Sigmoid colon (tissue), 4 donors: ENCODE results near the gene KAZN.

Experiments
- POLR2AphosphoS5 ChIP-seq, 4 donors: sonication (generic); formaldehyde crosslinking; IDR thresholded peaks; one replicate each; pipeline ENCODE4 v1.6.1; 2017; ENCODE audit warnings: antibody characterized with exemption in 4 of 4
- TF ChIP-seq, protein P1 (sequence below), 4 experiments: fragments of 450-650 bp in 3 of 4; fragments of 200-600 bp in 1 of 4; IDR thresholded peaks; one replicate each; pipeline ENCODE4 v1.5.1; 2016 to 2019; ENCODE audit warnings: antibody characterized with exemption in 4 of 4, mild to moderate bottlenecking in 3 of 4, moderate library complexity in 2 of 4

DNA sequence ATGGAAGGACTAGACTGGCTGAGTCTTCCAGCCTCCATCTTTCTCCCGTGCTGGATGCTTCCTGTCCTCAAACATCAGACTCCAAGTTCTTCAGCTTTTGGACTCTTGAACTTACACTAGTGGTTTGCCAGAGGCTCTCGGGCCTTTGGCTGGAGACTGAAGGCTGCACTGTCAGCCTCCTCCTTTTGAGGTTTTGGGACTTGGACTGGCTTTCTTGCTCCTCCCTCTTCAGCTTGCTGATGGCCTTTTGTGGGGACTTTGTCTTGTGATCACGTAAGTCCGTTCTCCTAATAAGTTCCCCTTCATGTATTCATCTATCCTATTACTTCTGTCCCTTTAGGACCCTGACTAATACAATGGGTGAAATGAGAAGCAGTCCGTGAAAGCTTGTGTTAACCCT lies 196.4 kb downstream of the KAZN start:
- TF ChIP-seq POLR2AphosphoS5 (IDR thresholded peaks at IDR 0.05) = no peak
- TF ChIP-seq, protein P1, sequence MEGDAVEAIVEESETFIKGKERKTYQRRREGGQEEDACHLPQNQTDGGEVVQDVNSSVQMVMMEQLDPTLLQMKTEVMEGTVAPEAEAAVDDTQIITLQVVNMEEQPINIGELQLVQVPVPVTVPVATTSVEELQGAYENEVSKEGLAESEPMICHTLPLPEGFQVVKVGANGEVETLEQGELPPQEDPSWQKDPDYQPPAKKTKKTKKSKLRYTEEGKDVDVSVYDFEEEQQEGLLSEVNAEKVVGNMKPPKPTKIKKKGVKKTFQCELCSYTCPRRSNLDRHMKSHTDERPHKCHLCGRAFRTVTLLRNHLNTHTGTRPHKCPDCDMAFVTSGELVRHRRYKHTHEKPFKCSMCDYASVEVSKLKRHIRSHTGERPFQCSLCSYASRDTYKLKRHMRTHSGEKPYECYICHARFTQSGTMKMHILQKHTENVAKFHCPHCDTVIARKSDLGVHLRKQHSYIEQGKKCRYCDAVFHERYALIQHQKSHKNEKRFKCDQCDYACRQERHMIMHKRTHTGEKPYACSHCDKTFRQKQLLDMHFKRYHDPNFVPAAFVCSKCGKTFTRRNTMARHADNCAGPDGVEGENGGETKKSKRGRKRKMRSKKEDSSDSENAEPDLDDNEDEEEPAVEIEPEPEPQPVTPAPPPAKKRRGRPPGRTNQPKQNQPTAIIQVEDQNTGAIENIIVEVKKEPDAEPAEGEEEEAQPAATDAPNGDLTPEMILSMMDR (IDR thresholded peaks at IDR 0.05) = no peak
